GM19328 (cell line): ENCODE measurements around the gene CLDN7.

Experiments
- ATAC-seq: cut with Tn5 transposase; IDR thresholded peaks from one replicate; pipeline ENCODE4 v1.9.1; 2021; ENCODE audit warnings: mild to moderate bottlenecking, moderate library complexity; ENCODE audit not compliant: unreplicated experiment

Gene CLDN7

GRCh38 chr17:7238420-7239090 is 23.7 kb downstream of the CLDN7 start:
- no peak for ATAC-seq

DNA sequence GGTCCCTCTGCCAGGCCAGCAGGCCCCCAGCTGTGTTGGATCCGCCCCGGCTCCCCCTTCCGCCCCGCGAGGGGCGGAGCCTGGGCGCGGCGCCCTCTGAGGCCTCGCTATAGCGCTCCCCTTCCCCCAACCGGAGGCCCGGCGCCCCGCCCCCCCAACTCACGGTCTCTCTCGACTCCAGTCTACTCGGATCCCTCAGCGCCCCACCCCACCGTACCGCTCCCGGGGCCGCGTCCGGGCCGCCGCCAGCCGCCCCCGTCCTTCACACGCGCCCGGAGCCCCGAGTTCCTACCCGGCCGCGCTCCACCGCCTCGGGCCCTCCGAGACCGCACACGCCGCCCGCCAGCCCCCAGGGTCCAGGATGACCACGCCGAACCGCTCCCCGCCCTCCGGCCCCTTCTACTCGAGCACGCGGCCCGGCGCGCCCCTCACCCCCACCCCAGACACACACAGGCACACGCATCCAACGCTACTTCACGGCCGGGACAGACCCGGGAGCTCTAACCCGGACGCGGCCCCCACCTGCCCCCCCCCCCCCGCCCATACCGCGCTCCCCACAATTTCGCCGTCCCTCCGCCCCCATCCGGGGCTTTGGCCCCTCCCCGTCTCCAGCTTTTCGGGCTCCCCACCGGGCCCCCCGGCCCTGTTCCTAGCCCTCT is 24.4 kb downstream of the CLDN7 start:
- no peak for ATAC-seq

DNA sequence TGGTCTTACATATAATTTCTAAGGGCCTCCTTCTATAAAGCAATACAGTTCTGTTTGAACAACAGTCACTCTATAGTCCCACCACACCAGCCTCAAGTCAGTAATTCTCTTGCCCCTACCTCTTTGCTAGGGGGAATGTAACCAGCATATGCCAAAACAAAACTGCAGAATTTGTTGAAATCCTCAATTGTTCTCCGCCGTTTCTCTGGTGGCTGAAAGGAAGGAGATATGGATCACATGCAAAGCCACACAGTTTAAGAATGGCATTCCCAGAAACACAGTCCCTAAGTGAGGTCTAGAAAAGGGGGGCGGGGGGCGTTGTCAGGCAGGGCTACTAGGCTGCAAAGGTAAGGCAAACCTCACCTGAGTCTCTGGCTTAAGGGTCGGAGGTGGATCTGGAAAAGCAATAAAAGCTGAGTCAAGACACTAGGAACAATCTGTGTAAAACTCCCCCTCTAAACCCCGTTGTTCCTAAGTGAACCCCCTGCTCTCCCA is 25.0 kb downstream of the CLDN7 start:
- ATAC-seq: no peak

- ATAC-seq: no peak
Measured at GRCh38 chr17:7236808-7237207, 25.5 kb downstream of the CLDN7 start.

DNA sequence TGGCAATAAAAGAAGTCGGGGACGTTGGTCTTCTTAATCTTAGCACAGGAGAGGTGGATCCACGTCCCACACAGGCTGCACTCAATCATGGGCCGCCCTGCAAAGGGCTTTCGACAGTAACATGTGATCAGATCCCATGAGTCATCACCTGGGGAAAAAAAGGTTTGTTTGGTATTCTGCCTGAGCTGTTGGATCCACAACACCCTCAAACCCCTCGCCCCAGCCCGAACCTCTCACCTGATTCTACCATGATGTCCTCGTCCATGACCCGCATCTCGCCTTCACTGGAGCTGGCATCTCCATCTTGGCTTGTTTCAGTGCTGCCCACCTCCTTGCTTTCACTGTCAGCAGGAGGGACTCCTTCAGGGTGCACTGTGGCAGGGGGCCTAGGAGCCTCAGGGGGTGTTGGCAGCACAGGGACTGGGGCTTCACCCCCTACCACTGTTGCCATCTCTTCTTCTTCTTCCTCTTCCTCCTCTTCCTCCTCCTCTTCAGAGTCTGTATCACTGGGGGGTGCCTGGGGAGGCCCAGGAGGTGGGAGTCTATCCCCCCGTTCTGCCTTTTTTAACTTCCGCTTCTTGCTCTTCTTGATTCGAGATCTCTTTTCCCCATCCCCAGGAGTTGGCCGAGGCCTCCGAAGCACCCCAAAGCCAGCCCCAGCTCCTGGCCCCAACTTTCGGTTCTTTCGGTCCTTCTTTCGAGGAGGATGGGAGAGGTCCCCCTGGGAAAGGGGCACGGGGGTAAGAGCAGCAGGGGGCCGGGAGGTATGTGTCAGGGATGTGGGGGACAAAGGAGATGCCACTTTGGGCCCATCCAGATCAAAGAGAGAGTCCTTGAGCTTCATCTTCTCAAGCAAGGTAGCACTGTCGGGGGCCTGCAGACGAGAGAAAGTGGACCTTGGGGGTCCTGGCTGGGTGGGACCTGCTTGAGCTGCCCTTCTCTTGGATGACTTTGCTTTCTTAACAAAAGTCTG is 26.3 kb downstream of the CLDN7 start:
- no peak for ATAC-seq

DNA sequence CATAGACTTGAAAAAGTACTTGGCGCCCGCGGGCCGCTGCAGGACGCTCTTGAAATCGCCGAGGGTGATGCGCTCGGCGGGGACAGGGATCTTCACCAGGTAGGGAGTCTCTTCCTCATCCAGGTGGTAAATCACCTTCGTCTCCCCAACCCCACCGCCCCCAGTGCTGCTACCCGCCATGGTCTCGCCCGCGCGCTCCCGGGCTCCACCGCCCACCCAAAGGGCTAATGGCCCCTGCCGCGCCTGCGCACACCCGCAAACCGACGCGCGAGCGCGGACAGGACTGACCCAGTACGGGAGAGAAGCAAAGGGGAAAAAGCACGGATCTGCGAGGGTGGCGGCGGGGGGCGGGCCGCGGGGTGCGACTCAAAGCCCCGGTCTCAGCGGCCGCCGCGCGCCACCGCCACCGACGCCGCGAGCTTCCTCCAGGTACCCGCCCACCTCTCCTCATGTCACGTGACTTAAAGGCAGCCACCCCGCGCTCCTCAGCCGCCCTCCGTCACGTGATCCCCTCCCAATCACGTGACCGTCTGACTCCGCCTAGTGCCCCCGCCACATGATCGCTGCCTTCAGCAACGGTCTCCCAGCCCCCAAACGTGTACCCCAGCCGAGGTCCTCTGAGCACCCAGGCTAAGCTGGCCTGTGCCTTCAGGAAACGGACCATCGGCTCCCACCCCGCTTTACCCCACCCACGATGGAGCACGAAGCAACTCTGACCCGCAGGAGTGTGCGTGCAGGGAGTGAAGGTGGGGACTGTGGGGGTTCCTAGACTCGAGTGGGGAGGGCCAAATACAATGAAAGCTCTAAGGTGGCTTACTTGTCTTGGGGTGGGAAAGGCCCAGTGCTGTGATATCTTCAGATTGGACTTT is 28.0 kb downstream of the CLDN7 start, which contains the start of gene DVL2:
DVL2 (minus strand) TSS at position 435 of the 869 bp plus-strand sequence; CDS start at position 180, 255 bp downstream.
- peak; percentile 50 for ATAC-seq

GRCh38 chr17:7233701-7234082 is 28.6 kb downstream of the CLDN7 start:
- ATAC-seq: no peak

DNA sequence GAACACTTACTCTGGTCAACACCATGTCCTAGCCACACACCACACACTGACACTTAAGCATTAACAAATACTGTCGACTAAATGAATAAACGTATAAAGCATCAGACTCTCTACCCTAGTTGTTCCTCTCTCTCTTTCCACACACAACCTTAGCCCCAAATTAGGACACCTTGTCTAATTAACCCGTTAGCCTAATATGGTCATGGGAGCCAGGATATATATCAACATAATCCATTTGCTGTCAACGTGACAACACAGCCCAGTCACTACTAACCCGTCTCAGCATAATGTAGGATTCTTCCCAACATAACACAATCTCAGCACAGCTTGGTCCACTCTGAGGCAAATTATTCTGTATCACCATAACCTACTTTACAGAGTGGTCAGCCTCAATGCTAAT is 30.2 kb downstream of the CLDN7 start:
- no peak for ATAC-seq

DNA sequence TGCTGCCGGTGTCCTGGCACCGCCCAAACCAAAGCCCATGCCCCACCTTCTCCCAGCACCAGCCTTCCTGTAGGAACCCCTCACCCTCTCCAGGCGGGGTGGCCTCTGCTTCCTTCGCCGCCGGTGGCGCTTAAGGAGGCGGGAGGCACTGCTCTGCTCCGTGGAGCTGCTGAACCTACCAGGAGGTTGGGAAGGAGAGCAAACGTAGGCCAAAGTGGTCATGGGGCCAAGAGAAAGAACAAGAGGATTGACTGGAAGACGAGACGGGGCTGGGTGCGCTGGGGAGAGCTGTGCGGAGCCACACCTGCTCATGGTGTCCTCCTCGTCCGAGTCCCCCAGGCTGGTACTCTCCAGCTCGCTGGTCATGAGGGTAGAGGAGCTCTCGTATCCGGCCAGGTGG is 32.8 kb downstream of the CLDN7 start:
- ATAC-seq: no peak

DNA sequence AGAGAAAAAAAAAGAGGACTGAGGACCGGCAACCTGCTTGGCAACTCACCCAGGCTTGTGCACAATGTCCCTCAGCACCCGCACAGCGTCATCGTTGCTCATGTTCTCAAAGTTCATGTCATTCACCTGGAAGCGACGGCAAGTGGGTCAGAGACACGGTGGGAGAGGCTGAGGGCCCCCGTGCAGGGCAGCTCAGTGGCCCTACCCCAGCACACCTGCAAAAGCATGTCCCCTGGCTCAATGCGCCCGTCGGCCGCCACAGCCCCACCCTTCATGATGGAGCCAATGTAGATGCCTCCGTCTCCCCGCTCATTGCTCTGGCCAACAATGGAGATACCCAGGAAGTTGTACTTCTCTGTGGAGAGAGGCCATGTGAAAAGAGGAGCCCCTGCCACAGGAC is 33.4 kb downstream of the CLDN7 start:
- ATAC-seq: no peak

DNA sequence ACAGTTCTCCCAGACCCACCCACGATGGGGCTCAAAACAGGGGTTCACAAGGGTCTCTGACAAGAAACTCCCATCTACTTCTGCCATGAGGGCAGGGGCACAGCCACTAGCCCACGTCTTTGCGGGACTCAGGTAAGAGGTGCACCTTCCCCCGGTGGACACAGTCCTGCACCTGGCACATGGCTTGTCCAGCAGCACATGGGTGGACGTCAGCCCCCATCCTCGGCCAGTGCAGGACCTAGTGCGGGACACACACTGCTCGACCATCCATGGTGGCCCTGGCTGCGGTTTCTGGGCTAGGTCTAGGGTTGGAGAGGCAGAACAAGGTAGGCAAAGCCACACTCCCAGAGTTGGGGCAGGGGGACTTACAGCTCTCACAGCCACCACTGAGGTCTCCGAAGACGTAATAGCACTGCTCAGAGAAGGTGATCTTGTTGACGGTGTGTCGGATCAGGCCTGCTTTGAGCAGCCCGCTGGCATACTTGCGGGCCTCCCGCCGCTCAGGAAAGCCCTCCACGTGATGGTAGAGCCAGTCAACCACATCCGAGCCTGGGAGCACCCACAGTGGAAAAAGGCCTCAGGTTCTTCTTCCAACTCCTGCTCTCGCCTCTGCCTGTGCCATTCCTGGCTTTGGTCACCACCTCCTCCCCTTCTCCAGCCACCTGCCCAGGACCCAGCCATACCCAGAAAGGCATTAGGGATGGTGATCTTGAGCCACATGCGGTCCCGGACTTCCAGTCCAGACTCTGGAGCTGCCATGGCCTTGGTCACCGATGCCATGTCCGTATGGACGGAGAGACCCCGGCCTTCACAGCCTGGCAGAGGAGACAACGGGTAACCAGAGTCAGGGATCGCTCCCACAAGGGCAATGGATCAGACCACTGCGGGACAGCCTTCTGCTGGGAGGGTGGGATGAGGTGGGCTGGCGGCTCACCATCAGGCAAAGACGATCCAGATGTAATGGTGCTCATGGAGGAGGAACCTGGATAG is 35.3 kb downstream of the CLDN7 start:
- no peak for ATAC-seq

GRCh38 chr17:7225711-7226331 is 36.5 kb downstream of the CLDN7 start:
- ATAC-seq: no peak

- ATAC-seq: no peak
Measured at GRCh38 chr17:7224661-7225111, 37.6 kb downstream of the CLDN7 start.

GRCh38 chr17:7224110-7224509 is 38.2 kb downstream of the CLDN7 start:
- ATAC-seq: no peak

DNA sequence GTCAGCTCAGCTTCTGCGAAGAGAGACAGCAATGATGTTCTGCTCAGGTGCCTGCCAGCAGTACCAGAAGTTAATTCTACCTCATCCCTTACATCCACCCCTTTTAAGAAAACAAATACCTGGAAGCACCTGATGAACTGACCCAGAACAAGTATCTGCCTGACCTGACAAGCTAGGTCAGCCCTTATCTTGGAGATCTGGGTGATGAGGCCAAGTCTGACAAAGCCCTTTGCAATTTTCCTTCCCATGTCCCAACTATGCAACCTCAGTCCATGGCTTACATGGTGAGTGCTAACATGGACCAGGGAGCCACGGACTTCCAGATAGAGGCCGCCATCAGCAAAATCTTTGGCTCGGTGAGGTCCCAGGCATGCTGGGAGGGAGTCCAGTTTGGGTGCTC is 38.9 kb downstream of the CLDN7 start:
- ATAC-seq: no peak

DNA sequence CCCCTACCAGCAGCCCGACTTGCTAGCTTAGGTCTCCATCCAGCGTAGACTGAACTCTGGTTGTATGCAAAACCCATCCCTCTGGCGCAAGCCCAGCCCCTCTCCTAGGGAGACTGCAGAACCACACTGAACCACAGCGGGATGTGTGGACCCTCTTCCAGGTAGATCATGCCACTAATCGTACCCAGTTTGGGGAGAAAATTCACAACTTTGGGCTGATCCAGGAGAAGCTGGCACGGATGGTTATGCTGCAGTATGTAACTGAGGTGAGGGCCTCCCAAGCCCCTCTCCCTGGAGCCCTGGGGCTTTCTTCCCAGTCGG is 39.3 kb downstream of the CLDN7 start:
- no peak for ATAC-seq

- no peak for ATAC-seq
Measured at GRCh38 chr17:7222093-7222971, 39.9 kb downstream of the CLDN7 start.
